Kidney (tissue), 14 donors: ENCODE measurements around the gene PLCB1. TPM values are rescaled to one million over a fixed set of nuclear protein-coding genes. Genes with fewer than 3 reads are reported as not detected.
A peak's percentile ranks its signal among the peaks of the same experiment; 100 is the strongest.

ENCODE experiments used
- DNase-seq, 5 donors: peaks; one replicate each; pipeline ENCODE4 v3.0.0-alpha.2; 2013 to 2020
- FAIRE-seq: peaks from 2 replicates; lab custom pipeline; 2012; peaks lifted over from hg19 to GRCh38; lab: Jason Lieb, UNC
- H3K27ac ChIP-seq, 2 donors: one replicate each; pipeline ENCODE4 v1.7.0; 2013; ENCODE audit warnings: low read depth in 2 of 2, low read length in 2 of 2, inconsistent platforms in 1 of 2
- H3K27me3 ChIP-seq: one replicate; pipeline ENCODE4 v1.7.1; 2013; ENCODE audit warnings: low read length, inconsistent platforms; ENCODE audit not compliant: control insufficient read depth, insufficient read depth
- H3K36me3 ChIP-seq, 3 donors: one replicate each; pipeline versions ENCODE4 v1.7.0 to v1.7.1; 2013; ENCODE audit warnings: low read length in 3 of 3, control low read depth in 1 of 3, inconsistent platforms in 1 of 3; ENCODE audit not compliant: insufficient read depth in 3 of 3, control insufficient read depth in 2 of 3
- H3K4me1 ChIP-seq, 3 donors: one replicate each; pipeline versions ENCODE4 v1.7.0 to v1.7.1; 2013; ENCODE audit warnings: low read length in 3 of 3, inconsistent platforms in 1 of 3, low read depth in 1 of 3; ENCODE audit not compliant: control insufficient read depth in 2 of 3, insufficient read depth in 2 of 3
- H3K4me3 ChIP-seq, 3 donors: one replicate each; pipeline versions ENCODE4 v1.7.0 to v1.8.1; 2013; ENCODE audit warnings: low read length in 3 of 3, control low read depth in 1 of 3, inconsistent platforms in 1 of 3
- H3K9ac ChIP-seq, 3 donors: one replicate each; pipeline versions ENCODE4 v1.7.0 to v1.7.1; 2013; ENCODE audit warnings: low read length in 3 of 3, control low read depth in 1 of 3, inconsistent platforms in 1 of 3
- H3K9me3 ChIP-seq, 3 donors: one replicate each; pipeline versions ENCODE4 v1.7.0 to v1.7.1; 2013; ENCODE audit warnings: low read length in 3 of 3, control low read depth in 1 of 3, inconsistent platforms in 1 of 3; ENCODE audit not compliant: control insufficient read depth in 2 of 3, insufficient read depth in 1 of 3
- CTCF ChIP-seq: IDR thresholded peaks from 3 replicates; pipeline ENCODE4 v1.5.1; 2012; ENCODE audit warnings: mild to moderate bottlenecking, moderate library complexity, borderline replicate concordance; ENCODE audit not compliant: insufficient read depth; ENCODE audit errors: extremely low read depth
- intact Hi-C: fragments of 100-400 bp; cut with DNase I; formaldehyde crosslinking; loops from one replicate; pipeline ENCODE4 v1.11.1; 2022
- polyA plus RNA-seq: library from polyadenylated mRNA; stranded (reverse); fragments of 350-450 nt; fragmentation: Illumina TruSeq; extraction: RNeasy Lipid Tissue Mini Kit (QIAGEN cat#74804); gene quantifications from one replicate; pipeline ENCODE4 v1.2.3, GENCODE V29; 2014; ENCODE audit warnings: low read depth, low replicate concordance; ENCODE audit not compliant: insufficient read depth
- total RNA-seq: library from RNA; stranded (reverse); fragmentation: NEBNext Ultra II Directional; extraction: Animal tissue kit (Norgen Biotek cat#: 25700); gene quantifications from one replicate; pipeline ENCODE4 v1.2.1, GENCODE V29; 2021
- donor health status: control.
- donor health status: control.
- donor health status: control.
- donor health status: control.
- donor health status: control.
- donor health status: DM: yes; HTN: yes; CAD: no.
- donor health status: Normal renal cell carcinoma (clear cell type).

PLCB1 gene
- total and polyA plus RNA-seq, 2 donors from 2014 or later, result 9.4 to 107 TPM

- no peak for TF ChIP-seq CTCF
- Histone ChIP-seq H3K27me3 (no peaks in the 10 kb centered on the region), H3K27ac (no peak overlapping the region), H3K4me1 (no peaks in the 10 kb centered on the region), H3K36me3 (no peaks in the 10 kb centered on the region), H3K9ac (no peak overlapping the region), H3K4me3 (no peak overlapping the region), H3K9me3 (no peaks in the 10 kb centered on the region)
- FAIRE-seq, result no peak
- peak in 2 of 5 donors; percentile 27 to 44 for DNase-seq
- intact Hi-C loops, result no loop called here
Measured at GRCh38 chr20:8250539-8251200, 118.6 kb downstream of the PLCB1 start.

- no peak overlapping the region for H3K4me3 ChIP-seq
- no peaks in the 10 kb centered on the region for H3K27me3 ChIP-seq
- H3K27ac ChIP-seq, result no peak overlapping the region
- no peaks in the 10 kb centered on the region for H3K9me3 ChIP-seq
- TF ChIP-seq CTCF, result no peak
- H3K9ac ChIP-seq, result no peak overlapping the region
- no peak for DNase-seq
- intact Hi-C loops, result no loop called here
- no peaks in the 10 kb centered on the region for H3K4me1 ChIP-seq
- no peak for FAIRE-seq
- no peaks in the 10 kb centered on the region for H3K36me3 ChIP-seq
Measured at GRCh38 chr20:8251201-8251575, 119.1 kb downstream of the PLCB1 start.

- FAIRE-seq (no peak), DNase-seq (no peak)
- Histone ChIP-seq H3K4me3 (no peak overlapping the region), H3K9ac (no peak overlapping the region), H3K27ac (no peak overlapping the region), H3K9me3 (no peaks in the 10 kb centered on the region), H3K27me3 (no peaks in the 10 kb centered on the region), H3K36me3 (no peaks in the 10 kb centered on the region), H3K4me1 (no peaks in the 10 kb centered on the region)
- intact Hi-C loops, result no loop called here
- TF ChIP-seq CTCF, result no peak
Measured at GRCh38 chr20:8254911-8255582, 123.0 kb downstream of the PLCB1 start.
